MM.1S (cell line): ENCODE data around the gene ATP8A1.

Experiments used
- CTCF ChIP-seq: fragments of 300-600 bp; sonication (generic); IDR thresholded peaks from 2 replicates; pipeline ENCODE4 v1.5.1; 2016; ENCODE audit warnings: antibody characterized with exemption, low read length, mixed read lengths
- EZH2 ChIP-seq: fragments of 300-600 bp; sonication (generic); optimal IDR thresholded peaks from 2 replicates; pipeline ENCODE3; 2017; ENCODE audit warnings: low read depth, mild to moderate bottlenecking, antibody characterized with exemption, low read length, mixed read lengths

DNA sequence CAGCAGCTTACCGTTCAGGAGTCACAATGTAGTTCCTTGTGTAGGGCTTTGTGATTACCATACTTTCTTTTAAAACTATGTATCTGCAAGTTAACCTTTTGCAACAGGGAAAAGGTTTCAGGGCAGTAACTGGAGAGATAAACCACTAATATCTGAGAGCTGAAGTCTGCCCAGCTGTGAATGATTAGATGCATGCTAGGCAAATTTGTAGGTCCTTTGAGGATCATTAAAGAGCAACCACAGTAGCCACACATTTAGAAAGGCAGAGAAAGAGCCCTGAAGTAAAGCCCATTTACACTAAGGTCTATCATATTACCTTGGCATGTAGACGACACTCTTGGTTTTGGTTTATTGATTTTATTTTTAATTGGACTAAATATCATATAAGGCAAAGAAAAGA lies 60.0 kb downstream of the ATP8A1 start:
- TF ChIP-seq CTCF (no peak), EZH2 (no peak)
